PC-9 (cell line): Measurements from ENCODE around the gene KAT6B. TPM values are rescaled to one million over a fixed set of nuclear protein-coding genes. Genes with fewer than 3 reads are reported as not detected.
A peak's percentile ranks its signal among the peaks of the same experiment; 100 is the strongest.

Source experiments
- BruUV-seq: library from RNA; stranded (reverse); fragments of 400-500 nt; replicated peaks from 2 replicates; lab custom pipeline; 2021; lab: Mats Ljungman, UMichigan
- CTCF ChIA-PET: fragments of 300-600 bp; sonication (Branson Sonifier 250); formaldehyde crosslinking; loops from one replicate; lab custom pipeline; 2022; ENCODE audit warnings: antibody characterized with exemption; lab: Charles Lee
- POLR2A ChIA-PET: fragments of 300-600 bp; sonication (Branson Sonifier 250); formaldehyde crosslinking; loops from one replicate; lab custom pipeline; 2022; ENCODE audit warnings: antibody characterized with exemption; ENCODE audit not compliant: unreplicated experiment; lab: Charles Lee
- DNase-seq, 2 experiments: peaks; one replicate each; pipeline versions ENCODE4 v3.0.0 to v3.0.0-alpha.2; 2015 to 2022; ENCODE audit warnings: mixed read lengths in 1 of 2
- H2AFZ ChIP-seq: fragments of 200-600 bp; sonication (generic); 2 replicates; pipeline ENCODE4 v1.8.1; 2017; ENCODE audit warnings: antibody characterized with exemption
- H3F3A ChIP-seq: fragments of 200-600 bp; sonication (generic); 2 replicates; pipeline ENCODE4 v1.8.1; 2017; ENCODE audit warnings: antibody characterized with exemption, mild to moderate bottlenecking, low read depth; ENCODE audit not compliant: insufficient read depth
- H3K27ac ChIP-seq: fragments of 200-600 bp; sonication (generic); 2 replicates; pipeline ENCODE4 v1.6.1; 2016; ENCODE audit warnings: mixed run types
- H3K27me3 ChIP-seq: fragments of 200-600 bp; sonication (generic); 2 replicates; pipeline ENCODE4 v1.6.1; 2016; ENCODE audit warnings: low read depth, mixed run types; ENCODE audit not compliant: insufficient read depth
- H3K36me3 ChIP-seq: fragments of 200-600 bp; sonication (generic); 2 replicates; pipeline ENCODE4 v1.6.1; 2016; ENCODE audit warnings: low read depth, mixed run types
- H3K4me1 ChIP-seq: fragments of 200-600 bp; sonication (generic); replicated peaks from 2 replicates; pipeline ENCODE4 v1.6.1; 2016; ENCODE audit warnings: mixed run types; ENCODE audit not compliant: insufficient read depth
- H3K4me2 ChIP-seq: fragments of 200-600 bp; sonication (generic); 2 replicates; pipeline ENCODE4 v1.6.1; 2017; ENCODE audit warnings: mixed run types
- H3K4me3 ChIP-seq: fragments of 200-600 bp; sonication (generic); 2 replicates; pipeline ENCODE4 v1.6.1; 2016; ENCODE audit warnings: mixed run types
- H3K79me2 ChIP-seq: fragments of 200-600 bp; sonication (generic); 2 replicates; pipeline ENCODE4 v1.6.1; 2017; ENCODE audit warnings: low read depth, mixed run types
- H3K9me2 ChIP-seq: fragments of 200-600 bp; sonication (generic); 2 replicates; pipeline ENCODE4 v1.8.1; 2017; ENCODE audit warnings: mild to moderate bottlenecking; ENCODE audit not compliant: insufficient read depth
- H3K9me3 ChIP-seq: fragments of 200-600 bp; sonication (generic); 2 replicates; pipeline ENCODE4 v1.8.1; 2016; ENCODE audit warnings: low read depth; ENCODE audit not compliant: insufficient read depth
- H4K20me1 ChIP-seq: fragments of 200-600 bp; sonication (generic); 2 replicates; pipeline ENCODE4 v1.8.1; 2017; ENCODE audit not compliant: insufficient read depth
- EZH2 ChIP-seq: fragments of 200-600 bp; sonication (generic); IDR thresholded peaks from 2 replicates; pipeline ENCODE4 v1.8.0; 2017; ENCODE audit warnings: antibody characterized with exemption, low read depth
- intact Hi-C: fragments of 100-400 bp; cut with micrococcal nuclease; formaldehyde crosslinking; loops from one replicate; pipeline ENCODE4 v1.10.0; 2022; ENCODE audit not compliant: unreplicated experiment
- total RNA-seq: library from RNA; stranded (reverse); gene quantifications from 2 replicates; pipeline ENCODE4 v1.2.3, GENCODE V29; 2021
- TF ChIP-seq, protein P1 (sequence below): fragments of 200-600 bp; sonication (generic); conservative IDR thresholded peaks from 2 replicates; pipeline ENCODE4 v1.6.1; 2017; ENCODE audit warnings: mixed run types, antibody characterized with exemption, mild to moderate bottlenecking, moderate library complexity

KAT6B gene
- total RNA-seq, 1 experiment from 2014 or later, result 30.9 TPM

- H3K27ac ChIP-seq, result no peak overlapping the region
- no peak overlapping the region for H2AFZ ChIP-seq
- no peaks in the 10 kb centered on the region for H3K79me2 ChIP-seq
- intact Hi-C loops, result no loop called here
- H3K9me2 ChIP-seq, result no peaks in the 10 kb centered on the region
- no TSS peak for BruUV-seq
- ChIA-PET CTCF (no interaction called here), POLR2A (no interaction called here)
- TF ChIP-seq, protein P1, sequence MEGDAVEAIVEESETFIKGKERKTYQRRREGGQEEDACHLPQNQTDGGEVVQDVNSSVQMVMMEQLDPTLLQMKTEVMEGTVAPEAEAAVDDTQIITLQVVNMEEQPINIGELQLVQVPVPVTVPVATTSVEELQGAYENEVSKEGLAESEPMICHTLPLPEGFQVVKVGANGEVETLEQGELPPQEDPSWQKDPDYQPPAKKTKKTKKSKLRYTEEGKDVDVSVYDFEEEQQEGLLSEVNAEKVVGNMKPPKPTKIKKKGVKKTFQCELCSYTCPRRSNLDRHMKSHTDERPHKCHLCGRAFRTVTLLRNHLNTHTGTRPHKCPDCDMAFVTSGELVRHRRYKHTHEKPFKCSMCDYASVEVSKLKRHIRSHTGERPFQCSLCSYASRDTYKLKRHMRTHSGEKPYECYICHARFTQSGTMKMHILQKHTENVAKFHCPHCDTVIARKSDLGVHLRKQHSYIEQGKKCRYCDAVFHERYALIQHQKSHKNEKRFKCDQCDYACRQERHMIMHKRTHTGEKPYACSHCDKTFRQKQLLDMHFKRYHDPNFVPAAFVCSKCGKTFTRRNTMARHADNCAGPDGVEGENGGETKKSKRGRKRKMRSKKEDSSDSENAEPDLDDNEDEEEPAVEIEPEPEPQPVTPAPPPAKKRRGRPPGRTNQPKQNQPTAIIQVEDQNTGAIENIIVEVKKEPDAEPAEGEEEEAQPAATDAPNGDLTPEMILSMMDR, result no peak
- no peak for TF ChIP-seq EZH2
- H3K4me2 ChIP-seq, result no peak overlapping the region
- DNase-seq, result peak in 1 of 2 experiments; percentile 10
- H3K36me3 ChIP-seq, result no peaks in the 10 kb centered on the region
- no peaks in the 10 kb centered on the region for H3K4me1 ChIP-seq
- no peaks in the 10 kb centered on the region for H3F3A ChIP-seq
- no peak overlapping the region for H3K4me3 ChIP-seq
- H3K27me3 ChIP-seq, result no peaks in the 10 kb centered on the region
- no peaks in the 10 kb centered on the region for H3K9me3 ChIP-seq
- H4K20me1 ChIP-seq, result no peaks in the 10 kb centered on the region
Observed at GRCh38 chr10:74799721-74800221, 26.6 kb upstream of the KAT6B start.

- BruUV-seq, result no TSS peak
- H3K4me1 ChIP-seq, result no peaks in the 10 kb centered on the region
- no peaks in the 10 kb centered on the region for H3K9me2 ChIP-seq
- H3F3A ChIP-seq, result no peaks in the 10 kb centered on the region
- intact Hi-C loops, result no loop called here
- CTCF ChIA-PET, result no interaction called here
- POLR2A ChIA-PET, result no interaction called here
- H3K27me3 ChIP-seq, result no peaks in the 10 kb centered on the region
- H3K36me3 ChIP-seq, result no peaks in the 10 kb centered on the region
- H3K79me2 ChIP-seq, result no peaks in the 10 kb centered on the region
- H4K20me1 ChIP-seq, result no peaks in the 10 kb centered on the region
- no peak overlapping the region for H3K4me2 ChIP-seq
- no peaks in the 10 kb centered on the region for H3K9me3 ChIP-seq
- no peak for DNase-seq
- H3K4me3 ChIP-seq, result no peak overlapping the region
- H2AFZ ChIP-seq, result no peak overlapping the region
- H3K27ac ChIP-seq, result no peak overlapping the region
- TF ChIP-seq, protein P1, result no peak
- TF ChIP-seq EZH2, result no peak
Observed at GRCh38 chr10:74801447-74801846, 25.0 kb upstream of the KAT6B start.

DNA sequence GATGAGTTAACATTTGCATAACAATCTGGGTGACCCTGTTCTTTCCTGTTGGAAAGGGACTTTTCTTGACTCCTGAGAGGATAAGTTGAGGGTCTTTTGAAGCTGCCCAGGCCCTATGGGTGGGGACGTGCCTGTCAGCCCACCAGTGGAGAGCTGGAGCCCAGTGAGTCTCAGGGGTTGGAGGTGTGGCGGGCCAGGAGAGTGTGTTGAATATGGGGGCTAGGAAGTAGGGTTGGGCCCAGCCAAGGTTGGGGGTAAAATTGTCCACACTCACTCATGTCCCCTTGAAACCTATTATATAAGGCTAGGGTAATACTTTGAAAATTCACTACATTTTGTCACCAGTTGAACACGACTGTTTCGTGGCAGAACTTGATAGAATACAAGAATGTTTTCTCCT, 17.9 kb upstream of the KAT6B start:
- TF ChIP-seq, protein P1, result no peak
- no peak for TF ChIP-seq EZH2
- Histone ChIP-seq H3K9me3 (no peaks in the 10 kb centered on the region), H2AFZ (no peak overlapping the region), H3K4me2 (no peak overlapping the region), H3K79me2 (no peaks in the 10 kb centered on the region), H4K20me1 (no peaks in the 10 kb centered on the region), H3K36me3 (no peaks in the 10 kb centered on the region), H3K27me3 (no peaks in the 10 kb centered on the region), H3K4me3 (no peak overlapping the region), H3K27ac (no peak overlapping the region), H3F3A (no peaks in the 10 kb centered on the region), H3K9me2 (no peaks in the 10 kb centered on the region), H3K4me1 (no peaks in the 10 kb centered on the region)
- BruUV-seq, result no TSS peak
- DNase-seq, result no peak
- CTCF ChIA-PET, result interaction anchor here (0.6 kb wide), 1 partner anchor 303 kb away, joined by 6 read pairs; the partner anchor contains the start of gene SAMD8
- intact Hi-C loops, result no loop called here
- POLR2A ChIA-PET, result no interaction called here
